Measurements from ENCODE around the gene FANCI. TPM values are rescaled to one million over a fixed set of nuclear protein-coding genes. Genes with fewer than 3 reads are reported as not detected.
A peak's percentile ranks its signal among the peaks of the same experiment; 100 is the strongest.

The FANCI gene
- polyA plus RNA-seq, 1 experiment = 11.5 TPM

GRCh38 chr15:89283201-89283600 lies 39.4 kb downstream of the FANCI start:
- Histone ChIP-seq H3K27me3 (ENCODE audit: control insufficient read depth, insufficient read depth, low read length) (no peaks in the 10 kb centered on the region), H3K4me3 (ENCODE audit: low read depth, low read length) (no peak overlapping the region), H3K36me3 (ENCODE audit: control insufficient read depth, insufficient read depth, low read length) (no peaks in the 10 kb centered on the region)
- ChIA-PET CTCF (interaction anchor here (2.1 kb wide), 1 partner anchor 76 kb away, joined by 5 read pairs; no protein-coding TSS in a partner anchor), POLR2A (no interaction called here)
- DNase-seq (ENCODE audit: low read depth) = no peak
- TF ChIP-seq CTCF (IDR thresholded peaks at IDR 0.05; ENCODE audit: insufficient read depth, low read depth, low read length) = no peak

GRCh38 chr15:89291934-89292438 lies 48.2 kb downstream of the FANCI start:
- CTCF ChIA-PET = interaction anchor here (0.7 to 1.3 kb wide), 2 partner anchors 67 to 138 kb away, joined by 3 read pairs; no protein-coding TSS in a partner anchor
- POLR2A ChIA-PET = no interaction called here
- no peaks in the 10 kb centered on the region for H3K27me3 ChIP-seq (ENCODE audit: control insufficient read depth, insufficient read depth, low read length)
- no peak for TF ChIP-seq CTCF (IDR thresholded peaks at IDR 0.05; ENCODE audit: insufficient read depth, low read depth, low read length)
- H3K36me3 ChIP-seq (ENCODE audit: control insufficient read depth, insufficient read depth, low read length) = no peaks in the 10 kb centered on the region
- DNase-seq (ENCODE audit: low read depth) = no peak
- H3K4me3 ChIP-seq (ENCODE audit: low read depth, low read length) = no peak overlapping the region

- ChIA-PET POLR2A (interaction anchor here (0.6 kb wide), 1 partner anchor 430 kb away, joined by 3 read pairs; no protein-coding TSS in a partner anchor), CTCF (no interaction called here)
- Histone ChIP-seq H3K27me3 (ENCODE audit: control insufficient read depth, insufficient read depth, low read length) (no peaks in the 10 kb centered on the region), H3K4me3 (ENCODE audit: low read depth, low read length) (no peak overlapping the region), H3K36me3 (ENCODE audit: control insufficient read depth, insufficient read depth, low read length) (no peaks in the 10 kb centered on the region)
- TF ChIP-seq CTCF (IDR thresholded peaks at IDR 0.05; ENCODE audit: insufficient read depth, low read depth, low read length) = no peak
- DNase-seq (ENCODE audit: low read depth) = no peak
These were observed 49.2 kb downstream of the FANCI start for GRCh38 chr15:89293012-89293411.

- ChIA-PET POLR2A (no interaction called here), CTCF (interaction anchor here (0.7 to 6.8 kb wide), 7 partner anchors 9 to 1546 kb away, joined by 3 to 45 read pairs (median 3); no protein-coding TSS in a partner anchor)
- H3K36me3 ChIP-seq (ENCODE audit: control insufficient read depth, insufficient read depth, low read length) = no peaks in the 10 kb centered on the region
- no peak overlapping the region for H3K4me3 ChIP-seq (ENCODE audit: low read depth, low read length)
- peak; percentile 41 for TF ChIP-seq CTCF (IDR thresholded peaks at IDR 0.05; ENCODE audit: insufficient read depth, low read depth, low read length)
- no peaks in the 10 kb centered on the region for H3K27me3 ChIP-seq (ENCODE audit: control insufficient read depth, insufficient read depth, low read length)
- DNase-seq (ENCODE audit: low read depth) = no peak
These were observed 56.1 kb downstream of the FANCI start for GRCh38 chr15:89299896-89300295.

GRCh38 chr15:89301304-89302089 lies 57.7 kb downstream of the FANCI start:
- CTCF ChIA-PET = interaction anchor here (1.1 to 6.8 kb wide), 4 partner anchors 8 to 101 kb away, joined by 3 to 45 read pairs (median 6); no protein-coding TSS in a partner anchor

More at GRCh38 chr15:89301304-89302089, 57.7 kb downstream of the FANCI start:
- Histone ChIP-seq H3K27me3 (ENCODE audit: control insufficient read depth, insufficient read depth, low read length) (no peaks in the 10 kb centered on the region), H3K4me3 (ENCODE audit: low read depth, low read length) (no peak overlapping the region), H3K36me3 (ENCODE audit: control insufficient read depth, insufficient read depth, low read length) (no peaks in the 10 kb centered on the region)
- POLR2A ChIA-PET = no interaction called here
- DNase-seq (ENCODE audit: low read depth) = no peak
- TF ChIP-seq CTCF (IDR thresholded peaks at IDR 0.05; ENCODE audit: insufficient read depth, low read depth, low read length) = no peak

Measured in BJ (cell line).